Ovary (tissue), 9 donors: Measurements from ENCODE around the gene NEMF. TPM values are rescaled to one million over a fixed set of nuclear protein-coding genes. Genes with fewer than 3 reads are reported as not detected.
"Not testable (repeated sequence)": the region's sequence is repeated elsewhere in the genome, so short reads cannot be mapped to it uniquely, and the experiment has no call there.

Experiments used
- DNase-seq, 5 donors: peaks; one replicate each; pipeline ENCODE4 v3.0.0-alpha.2; 2019 to 2020
- H3K27ac ChIP-seq, 2 donors: fragments of 200-600 bp; one replicate each; pipeline versions ENCODE4 v1.5.1 to v1.8.0; 2019 to 2022
- H3K27me3 ChIP-seq: fragments of 200-600 bp; one replicate; pipeline ENCODE4 v1.8.0; 2022
- H3K36me3 ChIP-seq: fragments of 200-600 bp; sonication (generic); one replicate; pipeline ENCODE4 v1.5.1; 2019
- H3K4me1 ChIP-seq: one replicate; pipeline ENCODE4 v1.8.1; 2013; ENCODE audit warnings: mild to moderate bottlenecking, moderate library complexity; ENCODE audit not compliant: insufficient read depth
- H3K4me3 ChIP-seq: fragments of 200-600 bp; sonication (generic); one replicate; pipeline ENCODE4 v1.5.1; 2017
- H3K9me3 ChIP-seq, 2 donors: fragments of 200-600 bp in 1 of 2; sonication (generic) in 1 of 2; one replicate each; pipeline versions ENCODE4 v1.5.1 to v1.8.1; 2013 to 2019; ENCODE audit warnings: mild to moderate bottlenecking in 1 of 2, moderate library complexity in 1 of 2
- CTCF ChIP-seq, 3 donors: fragments of 450-650 bp in 2 of 3; fragments of 200-600 bp in 1 of 3; IDR thresholded peaks; one replicate each; pipeline versions ENCODE4 v1.5.1 to v1.8.0; 2016 to 2022; ENCODE audit warnings: antibody characterized with exemption in 3 of 3, mild to moderate bottlenecking in 1 of 3
- EP300 ChIP-seq: sonication (generic); formaldehyde crosslinking; IDR thresholded peaks from one replicate; pipeline ENCODE4 v1.6.1; 2017; ENCODE audit warnings: antibody characterized with exemption
- POLR2A ChIP-seq: fragments of 450-650 bp; IDR thresholded peaks from one replicate; pipeline ENCODE4 v1.6.1; 2017; ENCODE audit warnings: antibody characterized with exemption, mild to moderate bottlenecking, moderate library complexity
- WGBS, 3 donors: extraction: QIAGEN DNeasy Blood & Tissue Kit in 1 of 3; methylation state at CpG; one replicate each; pipeline versions ENCODE4 v1.1.5 to v1.1.7; 2013 to 2017; 5-methylcytosine and 5-hydroxymethylcytosine counted together
- intact Hi-C, 4 donors: fragments of 100-400 bp; cut with DNase I; formaldehyde crosslinking; loops; one replicate each; pipeline versions ENCODE4 v1.11.0 to v1.15.1; 2022 to 2023
- polyA plus RNA-seq, 2 donors: library from polyadenylated mRNA; stranded (reverse); fragments of 200-250 nt in 1 of 2; fragments of 350-450 nt in 1 of 2; fragmentation: Illumina TruSeq in 1 of 2; extraction: RNeasy Lipid Tissue Mini Kit (QIAGEN cat#74804) in 1 of 2; gene quantifications; one replicate each; pipeline ENCODE4 v1.2.3, GENCODE V29; 2013 to 2014
- total RNA-seq, 7 donors: library from RNA; depleted of rRNA in 2 of 7; stranded (reverse); fragments of >200 nt in 2 of 7; fragmentation: NEBNext Ultra II Directional in 3 of 7; extraction: Animal tissue kit (Norgen Biotek cat#: 25700) in 3 of 7; gene quantifications; one replicate each; pipeline versions ENCODE4 v1.1.0 to v1.2.4, GENCODE V29; 2016 to 2023
- donor health status: DM: no; HTN: no; CAD: no; lungs with moderate emphysema.
- donor health status: DM: no; HTN: no; CAD: no.
- donor health status: Bipolar disorder and iron deficiency.
- donor health status: DM: yes; HTN: yes; CAD: no.
- donor health status: DM: no; HTN: no; CAD: no.
- donor health status: DM: yes; HTN: yes; CAD: no.

The NEMF gene
- total and polyA plus RNA-seq, 9 donors = 20.9 to 98.9 (median 68.6) TPM

GRCh38 chr14:49879646-49880204 lies 27.1 kb upstream of the NEMF start:
- no peaks in the 10 kb centered on the region for H3K27me3 ChIP-seq
- H3K4me3 ChIP-seq = no peak overlapping the region
- H3K9me3 ChIP-seq = no peaks in the 10 kb centered on the region
- H3K4me1 ChIP-seq = peaks cover 5% of the 10 kb centered on the region
- intact Hi-C loops = loop anchor here in 1 of 4 donors (10.0 kb wide), 1 partner anchor 225 kb away; no protein-coding TSS in a partner anchor
- no peak overlapping the region for H3K27ac ChIP-seq
- no peaks in the 10 kb centered on the region for H3K36me3 ChIP-seq
- TF ChIP-seq CTCF (IDR thresholded peaks at IDR 0.05) (peak in 2 of 3 donors; percentile 16 to 33), EP300 (no peak), POLR2A (no peak)
- 69 to 72% (median 69%) methylated on average over 8 of the region's 8 CpGs for WGBS, 3 donors
- DNase-seq = peak in 1 of 5 donors; percentile 34

- intact Hi-C loops = no loop called here
- no peak overlapping the region for H3K4me3 ChIP-seq
Measured at GRCh38 chr14:49876563-49877127, 24.1 kb upstream of the NEMF start.

GRCh38 chr14:49875640-49876198 lies 23.1 kb upstream of the NEMF start:
- Histone ChIP-seq H3K4me3 (no peak overlapping the region), H3K4me1 (no peaks in the 10 kb centered on the region), H3K27me3 (no peaks in the 10 kb centered on the region), H3K9me3 (no peaks in the 10 kb centered on the region), H3K36me3 (no peaks in the 10 kb centered on the region), H3K27ac (no peak overlapping the region)
- intact Hi-C loops = no loop called here
- no peak for DNase-seq
- no peak for TF ChIP-seq CTCF (IDR thresholded peaks at IDR 0.05)
- TF ChIP-seq EP300 = no peak
- TF ChIP-seq POLR2A = no peak
- 83 to 86% (median 84%) methylated on average over 12 of the region's 12 CpGs for WGBS, 3 donors

More at GRCh38 chr14:49876563-49877127, 24.1 kb upstream of the NEMF start:
- Histone ChIP-seq H3K27ac (no peak overlapping the region), H3K36me3 (no peaks in the 10 kb centered on the region), H3K4me1 (no peaks in the 10 kb centered on the region), H3K27me3 (no peaks in the 10 kb centered on the region), H3K9me3 (no peaks in the 10 kb centered on the region)
- no peak for DNase-seq
- no peak for TF ChIP-seq POLR2A
- TF ChIP-seq EP300 = no peak
- no peak for TF ChIP-seq CTCF (IDR thresholded peaks at IDR 0.05)
- 52 to 57% (median 53%) methylated on average over 4 of the region's 4 CpGs for WGBS, 3 donors

- H3K9me3 ChIP-seq, H3K27ac ChIP-seq, intact Hi-C loops, H3K4me3 ChIP-seq, H3K27me3 ChIP-seq, H3K4me1 ChIP-seq, DNase-seq, H3K36me3 ChIP-seq: not testable (repeated sequence)
- 66 to 70% (median 67%) methylated on average over 6 of the region's 6 CpGs for WGBS, 3 donors
Measured at GRCh38 chr14:49873548-49873947, 21.0 kb upstream of the NEMF start.

GRCh38 chr14:49870908-49871307 lies 18.3 kb upstream of the NEMF start:
- H3K9me3 ChIP-seq = no peaks in the 10 kb centered on the region
- H3K27ac ChIP-seq = no peak overlapping the region
- DNase-seq = no peak
- no peaks in the 10 kb centered on the region for H3K4me1 ChIP-seq
- TF ChIP-seq EP300 (no peak), POLR2A (no peak), CTCF (IDR thresholded peaks at IDR 0.05) (no peak)
- no peaks in the 10 kb centered on the region for H3K27me3 ChIP-seq
- H3K4me3 ChIP-seq = no peak overlapping the region
- intact Hi-C loops = no loop called here
- no peaks in the 10 kb centered on the region for H3K36me3 ChIP-seq
- WGBS, 3 donors = 90 to 93% (median 91%) methylated on average over 6 of the region's 6 CpGs
